Osteoblast (primary cell): ENCODE measurements around the gene PHACTR1. TPM values are rescaled to one million over a fixed set of nuclear protein-coding genes. Genes with fewer than 3 reads are reported as not detected.

Experiments used
- DNase-seq: peaks from one replicate; pipeline ENCODE4 v3.0.0; 2011; ENCODE audit warnings: low spot score, mixed read lengths; ENCODE audit not compliant: insufficient read length; ENCODE audit errors: missing footprints
- H2AFZ ChIP-seq: 2 replicates; pipeline ENCODE4 v1.6.0; 2011; ENCODE audit warnings: mild to moderate bottlenecking, low read length
- H3K27ac ChIP-seq: 2 replicates; pipeline ENCODE4 v1.5.1; 2011; ENCODE audit warnings: mild to moderate bottlenecking, low read depth, low read length, moderate library complexity
- H3K27me3 ChIP-seq: 2 replicates; pipeline ENCODE4 v1.6.0; 2012; ENCODE audit warnings: mild to moderate bottlenecking, control low read depth, inconsistent platforms, low read length, moderate library complexity; ENCODE audit not compliant: insufficient read depth
- H3K36me3 ChIP-seq: 2 replicates; pipeline ENCODE4 v1.5.1; 2011; ENCODE audit warnings: mild to moderate bottlenecking, low read length, control low read depth, moderate library complexity; ENCODE audit not compliant: insufficient read depth
- H3K4me1 ChIP-seq: 2 replicates; pipeline ENCODE4 v1.5.1; 2011; ENCODE audit warnings: mild to moderate bottlenecking, low read length, control low read depth, moderate library complexity; ENCODE audit not compliant: insufficient read depth
- H3K4me2 ChIP-seq: 2 replicates; pipeline ENCODE4 v1.6.0; 2011; ENCODE audit warnings: mild to moderate bottlenecking, low read length; ENCODE audit not compliant: insufficient read depth
- H3K4me3 ChIP-seq: fragments of 200-600 bp; sonication (generic); 3 replicates; pipeline ENCODE4 v1.5.1; 2012; ENCODE audit warnings: mild to moderate bottlenecking, low read length, inconsistent platforms; ENCODE audit not compliant: insufficient read depth
- H3K79me2 ChIP-seq: 2 replicates; pipeline ENCODE4 v1.6.0; 2012; ENCODE audit warnings: mild to moderate bottlenecking, low read length, control low read depth, inconsistent platforms; ENCODE audit not compliant: insufficient read depth
- H3K9me3 ChIP-seq: 2 replicates; pipeline ENCODE4 v1.5.1; 2011; ENCODE audit warnings: low read depth, low read length, control low read depth
- H4K20me1 ChIP-seq: 2 replicates; pipeline ENCODE4 v1.6.0; 2012; ENCODE audit warnings: mild to moderate bottlenecking, low read length, control low read depth; ENCODE audit not compliant: insufficient read depth
- total RNA-seq: library from RNA; depleted of rRNA; stranded (reverse); fragments of >200 nt; gene quantifications from 2 replicates; pipeline ENCODE4 v1.2.3, GENCODE V29; 2012
- TF ChIP-seq, protein P1 (sequence below): IDR thresholded peaks from 2 replicates; pipeline ENCODE4 v1.5.1; 2011; ENCODE audit warnings: mild to moderate bottlenecking, low read depth, low read length, moderate library complexity; ENCODE audit errors: extremely low read depth

Gene PHACTR1
- total RNA-seq, 1 donor, result 0.36 TPM

GRCh38 chr6:12767016-12767415, 50.4 kb downstream of the PHACTR1 start:
- no peaks in the 10 kb centered on the region for H3K79me2 ChIP-seq
- no peaks in the 10 kb centered on the region for H3K4me1 ChIP-seq
- no peak overlapping the region for H2AFZ ChIP-seq
- H3K27ac ChIP-seq, result no peak overlapping the region
- no peak for DNase-seq
- H4K20me1 ChIP-seq, result no peaks in the 10 kb centered on the region
- TF ChIP-seq, protein P1, sequence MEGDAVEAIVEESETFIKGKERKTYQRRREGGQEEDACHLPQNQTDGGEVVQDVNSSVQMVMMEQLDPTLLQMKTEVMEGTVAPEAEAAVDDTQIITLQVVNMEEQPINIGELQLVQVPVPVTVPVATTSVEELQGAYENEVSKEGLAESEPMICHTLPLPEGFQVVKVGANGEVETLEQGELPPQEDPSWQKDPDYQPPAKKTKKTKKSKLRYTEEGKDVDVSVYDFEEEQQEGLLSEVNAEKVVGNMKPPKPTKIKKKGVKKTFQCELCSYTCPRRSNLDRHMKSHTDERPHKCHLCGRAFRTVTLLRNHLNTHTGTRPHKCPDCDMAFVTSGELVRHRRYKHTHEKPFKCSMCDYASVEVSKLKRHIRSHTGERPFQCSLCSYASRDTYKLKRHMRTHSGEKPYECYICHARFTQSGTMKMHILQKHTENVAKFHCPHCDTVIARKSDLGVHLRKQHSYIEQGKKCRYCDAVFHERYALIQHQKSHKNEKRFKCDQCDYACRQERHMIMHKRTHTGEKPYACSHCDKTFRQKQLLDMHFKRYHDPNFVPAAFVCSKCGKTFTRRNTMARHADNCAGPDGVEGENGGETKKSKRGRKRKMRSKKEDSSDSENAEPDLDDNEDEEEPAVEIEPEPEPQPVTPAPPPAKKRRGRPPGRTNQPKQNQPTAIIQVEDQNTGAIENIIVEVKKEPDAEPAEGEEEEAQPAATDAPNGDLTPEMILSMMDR, result no peak
- no peak overlapping the region for H3K4me2 ChIP-seq
- no peak overlapping the region for H3K4me3 ChIP-seq
- H3K9me3 ChIP-seq, result no peaks in the 10 kb centered on the region
- no peaks in the 10 kb centered on the region for H3K27me3 ChIP-seq
- no peaks in the 10 kb centered on the region for H3K36me3 ChIP-seq

DNA sequence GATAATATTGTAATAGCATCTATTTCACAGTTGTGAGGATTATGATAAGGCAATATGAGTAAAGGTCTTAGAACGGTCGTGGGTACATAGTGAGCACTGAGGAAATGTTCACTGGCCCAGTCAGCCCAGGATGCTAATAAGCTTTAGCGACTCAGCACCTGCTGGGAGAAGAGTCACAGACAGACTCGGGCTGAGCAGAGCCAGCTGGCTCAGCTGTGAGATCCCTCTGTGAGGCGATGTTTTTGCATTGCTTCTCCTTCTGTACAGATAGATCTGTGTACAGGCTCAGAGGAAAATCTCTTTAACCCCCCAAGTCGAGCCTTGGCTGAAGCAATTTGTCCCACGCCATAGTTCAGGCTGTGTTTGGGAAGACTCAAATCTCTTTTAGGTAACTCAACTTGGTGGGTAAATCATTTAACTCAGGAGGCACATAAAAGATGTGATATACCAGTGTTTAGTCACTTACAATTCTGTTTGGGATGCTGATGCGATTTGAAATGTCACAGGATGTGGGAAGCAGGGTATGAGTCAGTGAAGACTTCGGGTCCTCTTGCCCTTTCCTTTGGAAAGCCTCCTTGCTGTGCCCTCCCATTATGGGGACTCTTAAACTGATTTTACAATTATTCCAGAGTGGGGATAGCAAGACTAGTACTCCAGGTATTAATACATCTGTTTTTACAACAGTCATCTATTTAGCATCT, 53.1 kb downstream of the PHACTR1 start:
- Histone ChIP-seq H3K4me2 (no peak overlapping the region), H2AFZ (no peak overlapping the region), H3K4me3 (no peak overlapping the region), H3K79me2 (no peaks in the 10 kb centered on the region), H3K36me3 (no peaks in the 10 kb centered on the region), H3K27ac (no peak overlapping the region), H3K27me3 (no peaks in the 10 kb centered on the region), H3K4me1 (no peaks in the 10 kb centered on the region), H3K9me3 (no peaks in the 10 kb centered on the region), H4K20me1 (no peaks in the 10 kb centered on the region)
- TF ChIP-seq, protein P1, result no peak
- DNase-seq, result no peak

DNA sequence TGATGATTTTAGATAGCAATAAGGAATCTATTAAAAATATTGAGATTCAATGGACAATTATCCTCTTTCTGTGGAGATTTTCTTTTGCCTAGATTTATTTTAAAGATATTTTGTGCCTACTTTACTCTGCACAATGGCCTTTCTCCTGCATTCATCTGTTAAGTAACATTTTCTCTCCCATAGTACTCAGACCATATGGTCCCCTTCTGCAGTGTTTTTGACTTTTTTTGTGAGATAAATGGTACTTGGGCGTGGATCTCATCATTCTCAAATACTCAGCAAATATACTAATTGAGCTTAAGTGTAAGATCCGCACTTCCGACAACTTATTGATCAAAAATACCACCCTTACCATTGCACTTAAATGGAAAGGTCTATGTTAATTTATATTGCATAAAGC, 55.8 kb downstream of the PHACTR1 start:
- Histone ChIP-seq H4K20me1 (no peaks in the 10 kb centered on the region), H2AFZ (no peak overlapping the region), H3K27me3 (no peaks in the 10 kb centered on the region), H3K9me3 (no peaks in the 10 kb centered on the region), H3K4me2 (no peak overlapping the region), H3K4me3 (no peak overlapping the region), H3K27ac (no peak overlapping the region), H3K4me1 (no peaks in the 10 kb centered on the region), H3K79me2 (no peaks in the 10 kb centered on the region), H3K36me3 (no peaks in the 10 kb centered on the region)
- TF ChIP-seq, protein P1, result no peak
- DNase-seq, result no peak

DNA sequence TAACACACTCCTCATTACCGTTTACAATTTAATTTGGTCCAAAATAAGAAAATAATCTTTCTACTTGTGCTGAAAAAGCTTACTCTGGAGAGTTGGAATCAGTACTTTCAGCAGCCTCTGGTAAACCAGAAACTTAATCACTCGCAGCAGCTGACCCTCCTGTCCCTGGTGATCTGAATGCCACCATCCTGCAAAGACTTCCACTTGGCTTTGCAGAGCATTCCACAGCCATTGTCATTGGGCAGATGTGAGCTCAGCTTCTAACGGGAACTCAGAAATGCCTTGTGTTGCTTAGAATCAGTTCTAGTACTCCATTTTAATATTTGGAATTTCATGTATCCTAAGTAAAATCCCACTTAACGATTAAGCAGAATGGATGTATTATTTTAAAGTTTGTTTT, 59.7 kb downstream of the PHACTR1 start:
- DNase-seq, result no peak
- no peaks in the 10 kb centered on the region for H3K79me2 ChIP-seq
- no peaks in the 10 kb centered on the region for H3K27me3 ChIP-seq
- no peak overlapping the region for H3K4me2 ChIP-seq
- no peak overlapping the region for H2AFZ ChIP-seq
- no peaks in the 10 kb centered on the region for H3K9me3 ChIP-seq
- H3K4me1 ChIP-seq, result no peaks in the 10 kb centered on the region
- TF ChIP-seq, protein P1, result no peak
- no peak overlapping the region for H3K4me3 ChIP-seq
- H3K27ac ChIP-seq, result no peak overlapping the region
- H4K20me1 ChIP-seq, result no peaks in the 10 kb centered on the region
- no peaks in the 10 kb centered on the region for H3K36me3 ChIP-seq
